CD4-positive, alpha-beta T cell treated with Interleukin-17A for 4 hours (primary cell): ENCODE data around the gene CREBZF.
"Not testable (repeated sequence)": the region's sequence is repeated elsewhere in the genome, so short reads cannot be mapped to it uniquely, and the experiment has no call there.

Source experiments
- DNase-seq: peaks from one replicate; pipeline ENCODE4 v3.0.0-alpha.2; 2020; ENCODE audit warnings: mixed read lengths

CREBZF gene

DNA sequence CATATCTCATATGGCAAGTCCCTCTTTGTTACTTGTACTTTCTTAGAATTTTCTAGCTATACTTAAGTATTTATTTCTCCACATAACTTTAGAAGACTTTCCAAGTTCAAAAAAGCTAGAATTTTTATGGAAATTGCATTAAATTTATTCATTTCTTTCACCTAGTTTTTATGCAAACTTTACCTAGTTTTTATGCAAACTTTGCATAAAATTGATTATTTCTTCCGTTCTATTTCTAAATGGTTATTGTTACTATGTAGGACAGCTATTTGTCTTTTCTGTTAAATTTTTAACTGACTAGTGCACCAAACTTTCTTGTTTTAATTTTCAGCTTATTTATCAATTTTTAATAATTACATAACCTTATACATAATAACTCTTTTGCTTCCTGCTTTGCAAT, 3.2 kb upstream of the CREBZF start:
- DNase-seq = no peak

DNA sequence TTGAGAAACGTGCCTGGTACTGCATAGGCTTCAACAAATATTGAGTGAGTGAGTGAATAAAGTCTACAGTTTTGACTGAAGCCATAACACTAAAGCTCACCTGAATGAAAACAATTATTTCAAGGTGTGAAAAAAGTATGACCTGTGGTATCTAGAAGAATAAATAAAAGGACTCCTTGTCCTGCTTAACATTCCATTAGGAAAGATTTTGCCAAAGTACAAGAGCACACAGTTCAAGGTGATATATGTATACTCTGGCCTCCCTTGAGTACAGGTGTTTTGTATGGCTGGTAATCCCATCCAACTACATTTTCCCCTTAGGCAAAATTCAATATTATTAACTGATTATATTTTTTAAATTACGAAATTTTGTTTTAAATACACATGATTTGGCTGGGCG, 1.8 kb upstream of the CREBZF start:
- no peak for DNase-seq

DNA sequence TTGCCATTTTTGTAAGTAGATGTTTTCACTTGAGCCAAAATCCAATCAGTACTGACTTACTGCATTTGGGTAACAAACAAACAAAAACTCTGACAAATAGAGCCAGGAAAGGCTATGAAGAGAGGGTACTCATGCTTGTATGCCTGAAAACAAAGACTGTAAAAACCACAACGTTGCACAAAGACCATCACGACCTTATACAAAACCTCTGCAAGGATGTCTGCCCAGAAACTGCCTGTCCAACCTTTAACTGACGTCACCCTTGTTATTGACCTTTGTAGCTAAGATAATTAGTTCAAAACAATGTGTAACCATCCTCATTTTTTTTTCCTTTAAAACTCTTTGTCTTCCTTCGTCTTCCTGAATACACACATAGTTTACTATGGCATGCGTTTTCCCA, 804 bp upstream of the CREBZF start:
- DNase-seq = no peak

DNA sequence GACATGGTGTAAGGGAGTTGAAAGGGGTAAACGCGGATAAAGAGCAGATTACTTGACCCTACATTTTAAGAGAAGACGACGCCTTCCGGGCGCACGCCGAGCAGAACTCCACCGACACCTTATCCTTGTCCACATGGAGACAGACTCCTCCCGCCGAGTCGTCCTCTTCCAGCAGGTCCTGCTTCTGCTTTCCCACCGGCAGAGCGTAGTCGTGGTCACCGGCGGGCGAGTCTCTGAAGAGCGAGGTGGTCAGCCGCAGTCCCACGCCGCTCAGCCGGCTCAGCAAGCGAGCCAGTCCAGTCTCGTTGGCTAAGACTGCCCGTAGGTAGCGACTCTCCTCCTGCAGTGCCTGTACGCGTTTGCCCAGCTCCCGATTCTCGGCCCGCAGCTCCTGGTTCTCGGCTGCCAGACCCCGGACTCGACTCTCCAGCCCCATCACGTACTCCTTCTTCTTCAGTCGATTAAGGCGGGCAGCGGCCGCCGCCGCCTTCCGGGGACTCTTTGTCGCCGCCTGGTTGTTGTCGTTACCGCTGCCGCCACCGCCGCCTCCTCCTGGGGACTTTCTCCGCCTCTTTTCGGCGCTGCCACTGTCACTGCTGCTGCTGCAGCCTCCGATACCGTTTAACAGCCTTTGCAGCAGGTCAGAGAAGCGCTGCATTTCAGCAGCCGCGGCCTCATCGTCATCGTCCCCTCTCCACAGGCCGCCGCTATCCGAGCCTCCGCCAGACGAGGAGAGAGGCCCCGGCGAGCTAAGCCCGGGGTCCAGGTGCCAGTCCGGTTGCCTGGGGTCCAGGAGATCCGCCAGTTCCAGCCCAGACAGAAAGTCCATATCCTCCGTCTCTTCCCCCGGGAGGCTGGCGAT, 945 bp downstream of the CREBZF start:
- peak; percentile 89 for DNase-seq

GRCh38 chr11:85663080-85663752, 1.7 kb downstream of the CREBZF start:
- DNase-seq = peak; percentile 16

DNA sequence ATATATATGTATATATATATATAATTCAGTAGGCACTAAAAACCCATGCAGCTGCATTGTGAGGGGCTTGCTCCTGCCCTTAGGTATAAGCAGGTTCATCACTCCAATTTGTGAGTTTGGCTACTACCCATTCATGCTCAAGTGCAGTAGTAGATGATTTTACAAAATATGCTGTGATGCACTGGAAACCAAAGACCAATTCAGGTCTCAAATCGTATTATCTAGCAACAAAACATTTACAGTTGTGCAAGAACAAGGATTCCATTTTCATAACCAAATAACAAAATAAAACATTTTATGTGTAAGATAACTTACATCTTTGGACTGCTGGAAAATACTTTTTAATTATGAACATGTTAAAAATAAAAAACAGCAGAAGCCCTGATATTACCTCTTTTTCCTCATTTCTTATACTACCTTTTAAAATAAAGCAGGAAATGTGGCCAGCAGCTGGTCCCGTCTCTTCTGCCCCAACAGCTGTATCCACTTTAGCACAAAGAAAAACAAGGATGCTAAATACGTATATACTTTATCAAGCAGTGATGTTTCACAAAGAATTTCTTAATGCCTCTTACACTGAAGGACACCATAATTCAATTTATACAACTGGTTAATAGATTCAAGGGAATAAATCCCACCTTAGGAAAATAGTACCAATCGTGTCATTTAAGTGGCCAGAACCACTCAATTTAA, 2.8 kb downstream of the CREBZF start:
- DNase-seq = no peak

DNA sequence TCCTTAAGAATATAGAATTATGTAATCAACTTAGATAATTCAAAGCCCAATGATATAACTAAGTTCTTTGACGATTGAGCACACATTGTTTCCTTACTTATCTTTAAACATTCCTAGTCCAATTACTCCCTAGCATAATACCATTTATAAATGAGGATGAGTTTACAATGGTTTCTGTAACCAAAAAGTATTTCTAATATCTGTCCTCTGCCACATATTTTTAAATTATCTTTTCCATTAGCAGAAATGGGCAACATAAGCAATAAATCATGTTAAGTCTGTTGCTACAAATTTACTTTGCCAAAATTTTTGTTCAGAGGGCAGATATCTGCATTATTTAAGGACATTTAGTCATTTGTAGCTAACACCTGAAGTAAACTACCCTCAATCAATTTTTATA, 6.7 kb downstream of the CREBZF start:
- no peak for DNase-seq

DNA sequence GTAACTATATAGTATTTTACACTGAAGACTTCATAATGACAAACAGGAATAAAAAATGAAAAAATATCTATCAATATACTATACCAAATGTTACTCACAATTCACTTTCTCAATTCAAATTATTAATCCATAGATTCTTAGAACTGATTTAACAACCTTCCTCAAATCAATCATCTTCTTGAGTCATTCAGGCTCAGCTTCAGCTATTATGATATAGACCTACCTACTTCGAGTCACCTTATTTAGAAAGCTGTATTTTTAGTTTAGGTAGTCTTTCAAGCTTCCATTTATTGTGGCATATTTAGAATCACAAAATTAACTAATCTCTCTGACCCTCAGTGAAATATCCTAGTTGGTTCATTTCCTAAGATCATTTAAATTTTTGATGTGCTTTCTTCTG, 8.2 kb downstream of the CREBZF start:
- DNase-seq = no peak

DNA sequence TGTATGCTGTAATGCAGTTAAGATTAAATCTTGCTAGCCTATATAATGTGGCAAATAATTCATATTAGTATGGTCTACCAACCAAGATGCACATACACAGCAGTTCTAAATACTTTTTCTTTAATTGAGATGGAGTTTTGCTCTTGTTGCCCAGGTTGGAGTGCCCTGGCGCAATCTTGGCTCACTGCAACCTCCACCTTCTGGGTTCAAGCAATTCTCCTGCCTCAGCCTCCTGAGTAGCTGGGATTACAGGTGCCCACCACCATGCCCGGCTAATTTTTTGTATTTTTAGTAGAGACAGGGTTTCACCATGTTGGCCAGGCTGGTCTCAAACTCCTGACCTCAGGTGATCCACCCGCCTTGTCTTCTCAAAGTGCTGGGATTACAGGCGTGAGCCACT, 10.6 kb downstream of the CREBZF start:
- DNase-seq = not testable (repeated sequence)

- no peak for DNase-seq
Measured at GRCh38 chr11:85652786-85653447, 12.0 kb downstream of the CREBZF start.

GRCh38 chr11:85651118-85651517, 13.8 kb downstream of the CREBZF start:
- no peak for DNase-seq

GRCh38 chr11:85647604-85648299, 17.2 kb downstream of the CREBZF start, which contains the start of gene TMEM126A:
TMEM126A (plus strand) TSS chr11:85647967; CDS start chr11:85650256, 2,289 bp downstream.
- DNase-seq = peak; percentile 92

GRCh38 chr11:85647078-85647477, 17.9 kb downstream of the CREBZF start:
- no peak for DNase-seq

GRCh38 chr11:85643191-85643614, 21.7 kb downstream of the CREBZF start:
- DNase-seq = no peak

DNA sequence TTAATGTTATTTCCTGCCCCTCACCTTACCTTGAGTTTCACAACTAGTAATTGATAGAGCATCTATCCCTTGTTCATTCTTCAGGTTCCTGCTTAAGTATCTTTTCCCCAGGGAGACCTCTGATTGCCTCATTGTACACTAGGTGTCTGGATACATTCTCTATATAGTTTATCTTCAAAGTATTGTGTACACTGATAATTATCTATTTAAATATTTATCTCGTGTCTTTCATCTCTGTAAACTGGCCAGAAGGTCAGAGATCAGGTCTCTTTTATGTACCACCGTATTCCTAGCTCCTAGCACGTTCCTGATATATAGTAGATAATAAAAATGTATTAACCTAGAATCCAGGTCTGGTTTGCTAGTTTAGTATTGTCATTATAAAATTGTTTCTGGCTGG, 30.2 kb downstream of the CREBZF start:
- no peak for DNase-seq

GRCh38 chr11:85628771-85629341, 36.1 kb downstream of the CREBZF start:
- peak; percentile 16 for DNase-seq

DNA sequence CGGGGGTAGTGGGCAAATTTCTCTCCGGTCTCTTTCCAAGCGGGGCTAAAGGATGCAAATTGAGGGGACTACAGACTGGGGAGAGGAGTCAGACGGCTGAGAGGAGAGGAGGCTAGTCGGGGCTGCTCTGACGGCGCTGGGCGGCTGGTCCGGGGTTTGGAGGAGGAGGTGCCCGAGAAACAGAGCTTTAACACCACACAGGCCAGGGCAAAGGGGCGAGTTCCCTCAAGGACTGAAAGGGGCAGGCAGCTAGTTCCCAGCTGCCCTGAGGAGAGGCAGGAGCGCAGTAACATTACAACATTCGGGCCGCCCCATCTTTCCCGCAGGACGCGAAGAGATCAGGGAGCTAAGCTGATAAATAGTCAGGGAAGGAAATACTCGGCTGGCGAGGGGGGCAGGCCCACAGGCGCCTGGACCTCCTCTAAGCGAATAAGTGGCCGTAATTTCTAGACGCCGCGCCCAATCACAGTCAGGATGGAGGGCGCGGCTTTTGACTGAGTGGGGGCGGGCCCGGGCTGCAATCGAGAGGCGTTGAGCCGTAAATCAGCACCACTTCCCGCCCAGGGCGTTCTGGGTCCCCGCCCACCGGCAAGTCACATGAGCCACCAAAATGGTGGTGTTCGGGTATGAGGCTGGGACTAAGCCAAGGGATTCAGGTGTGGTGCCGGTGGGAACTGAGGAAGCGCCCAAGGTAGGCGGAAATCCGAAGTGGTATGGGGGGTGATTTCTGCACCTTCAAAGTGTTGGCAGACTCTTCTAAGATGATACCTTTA, 36.7 kb downstream of the CREBZF start, which contains the start of gene TMEM126B:
TMEM126B (plus strand) TSS at position 596 of the 773 bp plus-strand sequence; CDS start at position 611, 15 bp downstream.
- DNase-seq = peak; percentile 97

DNA sequence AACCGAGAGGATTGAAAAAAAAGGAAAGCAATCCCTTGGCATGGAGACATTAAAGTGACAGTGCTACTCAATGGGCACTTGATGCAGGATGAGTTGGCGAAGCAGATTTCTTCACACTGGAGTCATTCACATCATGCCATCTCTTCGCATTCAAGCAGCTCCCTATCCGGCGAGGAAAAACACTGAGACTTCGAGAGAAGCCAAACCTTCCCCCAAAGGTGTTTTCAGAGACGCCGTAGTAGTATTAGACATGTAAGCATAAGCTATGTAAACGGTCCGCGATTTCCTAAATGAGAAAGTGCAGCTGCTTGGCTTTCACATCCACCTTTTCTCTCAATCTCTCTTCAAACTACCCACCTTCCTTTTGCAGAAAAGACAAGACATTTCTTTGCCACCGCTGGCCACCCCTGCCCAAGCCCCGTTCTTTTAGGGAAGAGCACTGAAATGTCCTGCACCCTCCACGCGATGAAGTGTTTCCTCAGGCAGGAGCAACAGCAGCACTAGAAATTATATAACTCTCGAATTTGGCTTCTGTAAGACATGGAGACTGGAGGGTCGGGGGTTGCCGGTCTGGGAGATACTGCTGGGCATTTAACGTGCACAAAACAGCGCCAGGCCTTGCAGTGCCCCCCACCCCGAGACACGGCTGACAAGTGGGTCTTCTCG, 37.5 kb downstream of the CREBZF start, which contains the start of gene DLG2:
DLG2 (minus strand) TSS at position 13 of the 666 bp plus-strand sequence.
- DNase-seq = no peak

DNA sequence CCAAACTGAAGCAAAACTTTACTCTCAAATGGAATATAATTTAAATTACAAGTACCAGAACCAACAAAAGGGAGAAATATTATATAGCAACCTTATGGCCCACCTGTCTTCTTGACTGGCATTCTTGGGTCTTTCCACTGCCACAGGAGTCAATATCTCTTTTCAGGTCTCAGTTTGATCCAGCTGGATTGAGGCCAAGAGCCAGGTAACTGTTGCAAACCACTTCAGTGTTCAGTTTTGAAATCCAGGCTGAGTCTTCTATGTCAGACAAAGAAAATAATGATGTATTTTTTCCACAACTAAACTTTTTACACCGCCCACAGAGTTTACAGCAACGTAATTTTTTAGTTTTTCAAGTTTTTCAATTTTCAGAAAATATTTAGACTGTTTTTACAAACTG, 38.4 kb downstream of the CREBZF start:
- no peak for DNase-seq

DNA sequence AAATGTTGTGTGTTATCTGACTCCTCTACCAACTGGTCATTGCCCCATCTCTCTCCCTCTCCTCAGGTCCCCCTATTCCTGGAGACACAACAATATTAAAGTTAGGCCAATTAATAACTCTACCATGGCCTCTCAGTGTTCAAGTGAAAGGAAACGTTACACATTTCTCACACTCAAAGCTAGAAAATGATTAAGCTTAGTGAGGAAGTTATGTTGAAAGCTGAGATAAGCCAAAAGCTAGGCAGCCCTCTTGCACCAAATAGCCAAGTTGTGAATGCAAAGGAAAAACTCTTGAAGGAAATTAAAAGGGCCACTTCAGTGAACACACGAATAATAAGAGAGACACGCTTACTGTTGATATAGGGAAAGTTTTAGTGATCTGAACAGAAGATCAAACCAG, 44.7 kb downstream of the CREBZF start:
- DNase-seq = no peak
